Esophagus squamous epithelium (tissue), 5 donors: Measurements from ENCODE around the gene CA5A. TPM values are rescaled to one million over a fixed set of nuclear protein-coding genes. Genes with fewer than 3 reads are reported as not detected.

Source experiments
- DNase-seq: peaks from one replicate; lab custom pipeline; 2025; lab: John Stamatoyannopoulos, UW
- H3K27ac ChIP-seq, 4 donors: fragments of 200-600 bp; sonication (generic); one replicate each; pipeline ENCODE4 v1.5.1; 2016 to 2019; ENCODE audit warnings: mild to moderate bottlenecking in 1 of 4
- H3K27me3 ChIP-seq, 4 donors: fragments of 200-600 bp; sonication (generic); 1 replicate in 3 of 4; 2 replicates in 1 of 4; pipeline versions ENCODE4 v1.5.1 to v1.6.0; 2017 to 2021; ENCODE audit warnings: antibody characterized with exemption in 1 of 4
- H3K36me3 ChIP-seq, 3 donors: fragments of 200-600 bp; sonication (generic); one replicate each; pipeline ENCODE4 v1.5.1; 2016 to 2019
- H3K4me1 ChIP-seq, 3 donors: fragments of 200-600 bp; sonication (generic); one replicate each; pipeline ENCODE4 v1.5.1; 2017 to 2019
- H3K4me3 ChIP-seq, 4 donors: fragments of 200-600 bp; sonication (generic); 1 replicate in 3 of 4; 2 replicates in 1 of 4; pipeline ENCODE4 v1.5.1; 2016 to 2019; ENCODE audit warnings: mild to moderate bottlenecking in 2 of 4, moderate library complexity in 1 of 4
- H3K9me3 ChIP-seq, 3 donors: fragments of 200-600 bp; sonication (generic); one replicate each; pipeline ENCODE4 v1.5.1; 2016 to 2019
- POLR2A ChIP-seq, 4 donors: fragments of 450-650 bp; IDR thresholded peaks; one replicate each; pipeline ENCODE4 v1.6.1; 2017; ENCODE audit warnings: antibody characterized with exemption in 4 of 4, mild to moderate bottlenecking in 4 of 4, moderate library complexity in 3 of 4
- WGBS, 2 donors: methylation state at CpG; one replicate each; pipeline ENCODE4 v1.1.5; 2018; 5-methylcytosine and 5-hydroxymethylcytosine counted together
- intact Hi-C: fragments of 100-400 bp; cut with DNase I; formaldehyde crosslinking; loops from one replicate; pipeline ENCODE4 v1.15.0; 2022
- total RNA-seq, 4 donors: library from RNA; depleted of rRNA; stranded (reverse); fragments of >200 nt; gene quantifications; one replicate each; pipeline ENCODE4 v1.1.0, GENCODE V29; 2016
- TF ChIP-seq, protein P1 (sequence below), 6 experiments: fragments of 450-650 bp in 4 of 6; fragments of 200-600 bp in 2 of 6; sonication (generic) in 2 of 6; IDR thresholded peaks; one replicate each; pipeline ENCODE4 v1.5.1; 2016 to 2019; ENCODE audit warnings: antibody characterized with exemption in 6 of 6, mild to moderate bottlenecking in 4 of 6, moderate library complexity in 4 of 6
- donor health status: DM: yes; HTN: yes; CAD: no.

The CA5A gene
- total RNA-seq, 4 donors from 2014 or later: not detected

DNA sequence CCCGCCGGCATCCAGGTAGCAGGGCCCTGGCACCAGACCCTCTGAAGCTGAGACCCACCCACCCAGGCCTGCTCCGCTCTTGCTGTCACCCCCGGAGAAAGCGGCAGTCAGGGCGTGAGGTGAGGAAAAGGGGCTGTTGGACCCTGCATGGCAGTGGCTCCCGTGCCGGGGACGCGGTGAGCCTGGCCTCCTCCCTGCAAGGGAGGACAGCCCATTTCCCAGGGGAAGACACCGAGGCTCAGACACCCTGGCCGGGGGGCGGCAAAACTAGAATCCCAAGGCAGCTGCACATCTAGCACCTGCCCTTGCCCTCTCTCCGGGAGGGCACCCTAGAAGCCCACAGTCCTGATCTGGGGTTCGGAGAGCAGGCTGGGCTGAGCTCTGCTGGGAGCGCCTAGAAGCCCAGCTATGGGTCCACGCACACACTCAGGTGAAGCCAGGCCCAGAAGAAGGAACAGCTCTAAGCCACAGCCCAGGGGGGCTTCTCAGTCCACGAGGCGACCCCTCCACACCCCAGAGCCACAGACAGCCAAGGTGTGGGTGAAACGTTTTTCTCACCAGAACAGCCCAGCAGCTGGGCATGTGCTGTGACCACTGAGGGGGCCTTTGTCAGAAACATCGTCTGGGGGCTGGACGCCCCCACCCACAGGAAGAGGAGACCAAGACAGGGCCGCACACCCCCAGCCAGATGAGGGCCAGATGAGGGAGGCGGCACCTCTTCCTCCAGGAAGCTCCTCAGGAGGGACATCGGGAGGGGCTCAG, 89.4 kb downstream of the CA5A start:
- WGBS, 2 donors: no CpG with 5 or more reads among the region's 25 CpGs
- H3K4me1 ChIP-seq: peaks cover 33 to 100% (median 65%) of the 10 kb centered on the region in 3 donors
- H3K9me3 ChIP-seq: no peaks in the 10 kb centered on the region
- peak overlapping the region; percentile 63 to 85 (median 74) for H3K27ac ChIP-seq
- intact Hi-C loops: no loop called here
- no peak for DNase-seq
- H3K4me3 ChIP-seq: peak overlapping the region in 2 of 4 donors; percentile 10 to 26
- TF ChIP-seq, protein P1, sequence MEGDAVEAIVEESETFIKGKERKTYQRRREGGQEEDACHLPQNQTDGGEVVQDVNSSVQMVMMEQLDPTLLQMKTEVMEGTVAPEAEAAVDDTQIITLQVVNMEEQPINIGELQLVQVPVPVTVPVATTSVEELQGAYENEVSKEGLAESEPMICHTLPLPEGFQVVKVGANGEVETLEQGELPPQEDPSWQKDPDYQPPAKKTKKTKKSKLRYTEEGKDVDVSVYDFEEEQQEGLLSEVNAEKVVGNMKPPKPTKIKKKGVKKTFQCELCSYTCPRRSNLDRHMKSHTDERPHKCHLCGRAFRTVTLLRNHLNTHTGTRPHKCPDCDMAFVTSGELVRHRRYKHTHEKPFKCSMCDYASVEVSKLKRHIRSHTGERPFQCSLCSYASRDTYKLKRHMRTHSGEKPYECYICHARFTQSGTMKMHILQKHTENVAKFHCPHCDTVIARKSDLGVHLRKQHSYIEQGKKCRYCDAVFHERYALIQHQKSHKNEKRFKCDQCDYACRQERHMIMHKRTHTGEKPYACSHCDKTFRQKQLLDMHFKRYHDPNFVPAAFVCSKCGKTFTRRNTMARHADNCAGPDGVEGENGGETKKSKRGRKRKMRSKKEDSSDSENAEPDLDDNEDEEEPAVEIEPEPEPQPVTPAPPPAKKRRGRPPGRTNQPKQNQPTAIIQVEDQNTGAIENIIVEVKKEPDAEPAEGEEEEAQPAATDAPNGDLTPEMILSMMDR (IDR thresholded peaks at IDR 0.05): no peak
- no peak for TF ChIP-seq POLR2A (IDR thresholded peaks at IDR 0.05)
- peaks cover 0 to 50% (median 0%) of the 10 kb centered on the region in 3 donors for H3K36me3 ChIP-seq
- peaks cover 0 to 32% (median 0%) of the 10 kb centered on the region in 4 donors for H3K27me3 ChIP-seq

DNA sequence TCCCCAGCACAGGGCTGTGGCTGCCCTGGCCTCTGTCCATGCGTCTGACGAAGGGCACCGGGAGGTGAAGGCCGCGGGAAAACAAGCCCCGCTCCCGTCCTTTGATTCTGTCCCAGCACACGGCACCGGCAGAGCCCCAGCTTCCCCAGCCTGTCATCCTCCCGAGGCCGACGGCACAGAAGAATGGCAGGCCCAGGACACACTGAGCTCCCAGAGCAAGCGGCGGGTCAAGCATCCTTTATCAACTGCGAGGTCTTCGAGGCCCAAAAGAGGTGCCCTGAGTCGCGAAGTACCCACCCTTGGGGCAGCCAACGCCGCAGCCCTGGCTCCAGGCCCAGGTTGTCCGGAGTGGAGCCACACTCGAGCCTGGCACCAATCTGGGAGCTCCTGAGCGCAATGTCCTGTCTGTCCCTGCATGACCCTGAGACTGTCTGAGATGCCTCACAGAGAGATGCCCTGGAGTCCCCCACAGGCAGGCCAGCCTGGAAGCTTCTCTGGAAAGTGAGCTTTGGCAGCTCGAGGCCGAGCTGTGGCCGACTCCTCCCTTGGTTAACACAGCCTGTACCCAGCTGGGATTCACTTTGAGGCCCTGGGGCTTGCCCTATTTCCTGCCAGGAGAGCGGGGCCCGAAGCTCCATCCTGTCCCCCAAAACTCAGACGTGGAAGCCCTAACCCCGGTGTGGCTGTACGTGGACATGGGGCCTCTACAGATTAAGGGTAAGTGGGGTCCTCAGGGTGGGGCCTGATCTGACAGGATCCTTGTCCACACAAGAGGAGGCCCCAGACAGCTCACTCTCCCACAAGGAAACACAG, 90.3 kb downstream of the CA5A start:
- H3K36me3 ChIP-seq: peaks cover 0 to 51% (median 0%) of the 10 kb centered on the region in 3 donors
- peak overlapping the region in 2 of 4 donors; percentile 10 to 26 for H3K4me3 ChIP-seq
- peaks cover 24 to 100% (median 70%) of the 10 kb centered on the region in 3 donors for H3K4me1 ChIP-seq
- 20 to 61% methylated on average over 1 to 4 of the region's 31 CpGs for WGBS, 2 donors
- intact Hi-C loops: no loop called here
- TF ChIP-seq POLR2A (IDR thresholded peaks at IDR 0.05): no peak
- TF ChIP-seq, protein P1 (IDR thresholded peaks at IDR 0.05): no peak
- DNase-seq: no peak
- H3K27me3 ChIP-seq: peaks cover 0 to 28% (median 0%) of the 10 kb centered on the region in 4 donors
- peak overlapping the region; percentile 63 to 85 (median 74) for H3K27ac ChIP-seq
- H3K9me3 ChIP-seq: no peaks in the 10 kb centered on the region

DNA sequence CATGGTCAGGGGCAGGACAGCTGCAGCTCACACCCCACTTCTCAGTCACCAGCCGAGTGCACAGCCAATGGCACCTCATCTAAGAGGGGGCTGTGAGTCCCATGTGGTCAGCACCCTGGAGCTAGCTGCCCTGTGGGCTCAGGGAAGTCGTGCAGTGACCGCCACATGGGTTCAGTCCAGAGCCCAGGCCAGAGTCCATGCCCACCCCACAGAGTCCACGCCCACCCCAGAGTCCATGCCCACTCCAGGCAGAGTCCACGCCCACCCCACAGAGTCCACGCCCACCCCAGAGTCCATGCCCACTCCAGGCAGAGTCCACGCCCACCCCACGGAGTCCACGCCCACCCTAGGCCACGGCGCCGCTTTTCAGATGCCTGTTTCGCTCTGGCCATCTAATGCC, 91.1 kb downstream of the CA5A start:
- TF ChIP-seq, protein P1 (IDR thresholded peaks at IDR 0.05): no peak
- no peak for TF ChIP-seq POLR2A (IDR thresholded peaks at IDR 0.05)
- no peak for DNase-seq
- Histone ChIP-seq H3K36me3 (peaks cover 0 to 51% (median 0%) of the 10 kb centered on the region in 3 donors), H3K4me3 (no peak overlapping the region), H3K27ac (peak overlapping the region; percentile 54 to 85 (median 69)), H3K4me1 (peaks cover 18 to 100% (median 68%) of the 10 kb centered on the region in 3 donors), H3K9me3 (no peaks in the 10 kb centered on the region), H3K27me3 (peaks cover 0 to 28% (median 0%) of the 10 kb centered on the region in 4 donors)
- 67% methylated on average over 1 of the region's 13 CpGs; no CpG with 5 or more reads in 1 of the 2 donors for WGBS, 2 donors
- intact Hi-C loops: no loop called here

DNA sequence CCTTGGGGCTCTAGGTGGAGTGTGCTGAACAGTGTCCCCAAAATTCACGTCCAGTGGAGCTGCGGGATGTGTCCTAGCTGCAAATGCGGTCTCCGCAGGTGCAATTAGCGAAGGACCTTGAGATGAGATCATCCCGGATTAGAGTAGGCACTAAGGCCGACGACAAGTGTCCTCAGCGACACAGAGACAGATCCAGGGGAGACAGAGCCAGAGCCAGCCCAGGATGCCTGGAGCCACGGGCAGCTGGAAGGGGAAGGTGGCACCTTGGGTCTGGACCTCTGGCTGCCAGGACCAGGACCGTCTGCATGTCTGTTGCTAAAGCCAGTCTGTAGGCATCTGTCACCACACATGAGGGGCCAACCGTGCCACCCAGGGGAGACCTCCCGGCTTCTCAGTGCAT, 91.5 kb downstream of the CA5A start:
- no peak for TF ChIP-seq POLR2A (IDR thresholded peaks at IDR 0.05)
- TF ChIP-seq, protein P1 (IDR thresholded peaks at IDR 0.05): no peak

More for the DNA sequence above, 91.5 kb downstream of the CA5A start:
- no peaks in the 10 kb centered on the region for H3K9me3 ChIP-seq
- DNase-seq: no peak
- intact Hi-C loops: no loop called here
- no peak overlapping the region for H3K4me3 ChIP-seq
- WGBS, 2 donors: 74 to 78% methylated on average over 4 to 8 of the region's 13 CpGs
- H3K27ac ChIP-seq: peak overlapping the region; percentile 54 to 85 (median 69)
- H3K27me3 ChIP-seq: peaks cover 0 to 28% (median 0%) of the 10 kb centered on the region in 4 donors
- peaks cover 0 to 53% (median 0%) of the 10 kb centered on the region in 3 donors for H3K36me3 ChIP-seq
- H3K4me1 ChIP-seq: peaks cover 19 to 100% (median 67%) of the 10 kb centered on the region in 3 donors
